CD4-positive, alpha-beta T cell treated with Interleukin-10 for 1 hour (primary cell): ENCODE results near the gene STN1.

ENCODE experiments used
- DNase-seq: peaks from one replicate; pipeline ENCODE4 v3.0.0-alpha.2; 2020

The STN1 gene

GRCh38 chr10:103840740-103841070, 77.3 kb downstream of the STN1 start:
- DNase-seq, result no peak

- DNase-seq, result no peak
These were observed 77.9 kb downstream of the STN1 start for GRCh38 chr10:103839872-103840739.

GRCh38 chr10:103839519-103839871, 78.5 kb downstream of the STN1 start:
- no peak for DNase-seq

GRCh38 chr10:103838862-103839518, 79.0 kb downstream of the STN1 start:
- DNase-seq, result no peak

- DNase-seq, result no peak
These were observed 80.0 kb downstream of the STN1 start for GRCh38 chr10:103838070-103838395.

GRCh38 chr10:103837370-103838069, 80.5 kb downstream of the STN1 start:
- DNase-seq, result no peak

- DNase-seq, result no peak
These were observed 81.1 kb downstream of the STN1 start for GRCh38 chr10:103836861-103837260.

- DNase-seq, result no peak
These were observed 81.7 kb downstream of the STN1 start for GRCh38 chr10:103836273-103836672.

- DNase-seq, result no peak
These were observed 82.6 kb downstream of the STN1 start for GRCh38 chr10:103835096-103836050.

- DNase-seq, result no peak
These were observed 83.4 kb downstream of the STN1 start for GRCh38 chr10:103834436-103835095.

GRCh38 chr10:103833731-103834365, 84.1 kb downstream of the STN1 start:
- no peak for DNase-seq

- DNase-seq, result no peak
These were observed 85.2 kb downstream of the STN1 start for GRCh38 chr10:103832806-103833205.
